ENCODE measurements around the gene TMEM175. TPM values are rescaled to one million over a fixed set of nuclear protein-coding genes. Genes with fewer than 3 reads are reported as not detected.

TMEM175 gene
- total and polyA plus RNA-seq, 7 donors, result 4.6 to 42.6 (median 30.5) TPM

DNA sequence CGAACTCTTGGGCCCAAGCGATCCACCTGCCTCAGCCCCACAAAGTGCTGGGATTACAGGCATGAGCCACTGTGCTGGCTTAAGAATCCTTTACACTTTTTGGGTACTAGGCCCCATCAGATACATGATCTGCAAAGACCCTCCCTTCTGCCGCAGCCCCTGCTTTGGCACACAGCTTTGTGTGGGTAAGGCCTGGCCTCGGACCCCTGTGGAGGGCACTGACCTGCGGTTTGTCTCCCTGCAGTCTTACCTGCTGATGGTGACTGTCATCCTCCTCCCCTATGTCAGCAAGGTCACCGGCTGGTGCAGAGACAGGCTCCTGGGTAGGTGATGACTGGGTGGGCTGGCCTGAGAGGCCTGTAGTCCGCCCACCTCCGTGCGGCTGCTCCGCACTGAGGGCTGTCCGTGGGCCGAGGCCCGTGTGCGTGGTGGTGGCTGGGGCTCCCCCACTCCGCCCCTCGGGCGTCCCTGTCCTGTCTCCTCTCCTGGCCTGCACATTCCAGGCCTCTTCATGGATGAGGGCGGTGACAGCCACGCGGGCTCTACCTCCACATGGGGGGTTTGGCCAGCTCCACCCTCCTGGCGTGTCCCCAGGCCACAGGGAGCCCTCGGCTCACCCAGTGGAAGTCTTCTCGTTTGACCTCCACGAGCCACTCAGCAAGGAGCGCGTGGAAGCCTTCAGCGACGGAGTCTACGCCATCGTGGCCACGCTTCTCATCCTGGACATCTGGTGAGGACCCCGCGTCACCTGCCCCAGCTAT lies 23.1 kb downstream of the TMEM175 start:
- DNase-seq, result peak; percentile 60
- intact Hi-C loops (cut with DNase I), result no loop called here
- Histone ChIP-seq H3K4me1 (no peaks in the 10 kb centered on the region), H3K4me3 (no peak overlapping the region), H3K9me3 (no peaks in the 10 kb centered on the region), H3K27me3 (no peaks in the 10 kb centered on the region), H3K27ac (no peak overlapping the region), H3K36me3 (peaks cover 0 to 58% (median 17%) of the 10 kb centered on the region in 4 donors)
- WGBS, 2 donors, result 93 to 95% methylated on average over 33 of the region's 33 CpGs
- TF ChIP-seq POLR2A (IDR thresholded peaks at IDR 0.05) (no peak), EP300 (IDR thresholded peaks at IDR 0.05) (no peak), POLR2AphosphoS5 (IDR thresholded peaks at IDR 0.05) (no peak)
- TF ChIP-seq, protein P1, sequence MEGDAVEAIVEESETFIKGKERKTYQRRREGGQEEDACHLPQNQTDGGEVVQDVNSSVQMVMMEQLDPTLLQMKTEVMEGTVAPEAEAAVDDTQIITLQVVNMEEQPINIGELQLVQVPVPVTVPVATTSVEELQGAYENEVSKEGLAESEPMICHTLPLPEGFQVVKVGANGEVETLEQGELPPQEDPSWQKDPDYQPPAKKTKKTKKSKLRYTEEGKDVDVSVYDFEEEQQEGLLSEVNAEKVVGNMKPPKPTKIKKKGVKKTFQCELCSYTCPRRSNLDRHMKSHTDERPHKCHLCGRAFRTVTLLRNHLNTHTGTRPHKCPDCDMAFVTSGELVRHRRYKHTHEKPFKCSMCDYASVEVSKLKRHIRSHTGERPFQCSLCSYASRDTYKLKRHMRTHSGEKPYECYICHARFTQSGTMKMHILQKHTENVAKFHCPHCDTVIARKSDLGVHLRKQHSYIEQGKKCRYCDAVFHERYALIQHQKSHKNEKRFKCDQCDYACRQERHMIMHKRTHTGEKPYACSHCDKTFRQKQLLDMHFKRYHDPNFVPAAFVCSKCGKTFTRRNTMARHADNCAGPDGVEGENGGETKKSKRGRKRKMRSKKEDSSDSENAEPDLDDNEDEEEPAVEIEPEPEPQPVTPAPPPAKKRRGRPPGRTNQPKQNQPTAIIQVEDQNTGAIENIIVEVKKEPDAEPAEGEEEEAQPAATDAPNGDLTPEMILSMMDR (IDR thresholded peaks at IDR 0.05), result no peak

DNA sequence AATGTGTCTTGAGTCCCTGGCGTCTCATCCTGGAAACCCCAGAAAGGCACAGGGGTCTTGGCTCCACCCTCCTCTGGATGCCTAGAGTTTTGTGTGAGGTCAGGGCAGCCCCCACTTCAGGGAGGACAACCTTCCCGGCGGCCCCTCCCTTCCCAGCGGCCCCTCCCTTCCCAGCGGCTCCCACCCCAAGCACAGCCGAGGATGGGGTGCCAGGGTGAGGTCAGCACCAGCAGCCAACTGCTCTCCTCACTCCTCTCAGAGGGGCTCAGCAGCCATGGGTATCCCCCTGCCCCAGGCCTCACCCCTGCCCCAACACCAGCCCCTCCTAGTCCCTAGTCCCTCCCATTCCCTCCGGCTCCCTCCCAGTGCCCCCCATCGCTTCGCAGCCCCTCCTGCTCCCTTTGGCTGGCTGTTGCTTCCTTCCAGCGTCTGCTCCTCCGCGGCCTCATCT lies 23.7 kb downstream of the TMEM175 start:
- H3K27me3 ChIP-seq, result no peaks in the 10 kb centered on the region
- peak; percentile 55 for DNase-seq
- intact Hi-C loops (cut with DNase I), result no loop called here
- no peaks in the 10 kb centered on the region for H3K4me1 ChIP-seq
- H3K4me3 ChIP-seq, result no peak overlapping the region
- WGBS, 2 donors, result 77 to 80% methylated on average over 12 of the region's 12 CpGs
- TF ChIP-seq, protein P1 (IDR thresholded peaks at IDR 0.05), result no peak
- no peak for TF ChIP-seq POLR2AphosphoS5 (IDR thresholded peaks at IDR 0.05)
- TF ChIP-seq POLR2A (IDR thresholded peaks at IDR 0.05), result no peak
- TF ChIP-seq EP300 (IDR thresholded peaks at IDR 0.05), result no peak
- no peak overlapping the region for H3K27ac ChIP-seq
- no peaks in the 10 kb centered on the region for H3K9me3 ChIP-seq
- peaks cover 0 to 58% (median 17%) of the 10 kb centered on the region in 4 donors for H3K36me3 ChIP-seq

DNA sequence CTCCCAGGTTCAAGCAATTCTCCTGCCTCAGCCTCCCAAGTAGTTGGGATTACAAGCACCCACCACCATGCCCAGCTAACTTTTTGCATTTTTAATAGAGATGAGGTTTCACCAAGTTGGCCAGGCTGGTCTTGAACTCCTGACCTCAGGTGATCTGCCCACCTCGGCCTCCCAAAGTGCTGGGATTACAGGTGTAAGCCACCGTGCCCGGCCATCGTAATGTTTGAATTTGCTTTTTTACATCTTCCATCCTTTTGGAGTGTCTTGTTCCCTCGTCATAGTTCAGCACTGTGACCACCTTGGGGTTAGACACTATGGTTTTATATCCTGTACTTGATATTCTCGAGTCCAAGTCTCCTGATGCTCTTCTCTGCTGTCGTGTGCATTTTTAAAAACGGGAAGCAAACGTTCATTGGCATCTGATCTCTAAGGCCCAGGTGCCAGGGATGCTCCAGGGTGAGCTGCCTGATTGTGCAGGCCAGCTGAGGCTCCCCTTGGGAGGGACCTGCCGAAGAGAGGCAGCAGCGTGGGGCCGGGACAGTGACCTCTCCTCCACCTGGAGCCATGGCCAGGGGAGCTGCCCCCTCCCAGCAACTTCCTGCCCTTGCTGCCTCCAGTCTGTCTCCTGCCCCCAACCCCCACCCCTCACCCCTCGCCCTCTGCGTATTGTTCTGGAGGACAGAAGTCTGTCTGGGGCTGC lies 24.4 kb downstream of the TMEM175 start:
- peaks cover 0 to 56% (median 17%) of the 10 kb centered on the region in 4 donors for H3K36me3 ChIP-seq
- TF ChIP-seq EP300 (IDR thresholded peaks at IDR 0.05) (no peak), POLR2AphosphoS5 (IDR thresholded peaks at IDR 0.05) (no peak), POLR2A (IDR thresholded peaks at IDR 0.05) (no peak)
- TF ChIP-seq, protein P1 (IDR thresholded peaks at IDR 0.05), result no peak

GRCh38 chr4:957231-957580 lies 24.9 kb downstream of the TMEM175 start:
- no peaks in the 10 kb centered on the region for H3K27me3 ChIP-seq
- intact Hi-C loops (cut with DNase I), result no loop called here
- peak; percentile 56 for DNase-seq
- H3K4me1 ChIP-seq, result no peaks in the 10 kb centered on the region
- no peak overlapping the region for H3K4me3 ChIP-seq
- WGBS, 2 donors, result 80 to 82% methylated on average over 8 of the region's 8 CpGs
- TF ChIP-seq, protein P1 (IDR thresholded peaks at IDR 0.05), result no peak
- TF ChIP-seq POLR2AphosphoS5 (IDR thresholded peaks at IDR 0.05) (no peak), POLR2A (IDR thresholded peaks at IDR 0.05) (no peak), EP300 (IDR thresholded peaks at IDR 0.05) (no peak)
- peaks cover 0 to 57% (median 20%) of the 10 kb centered on the region in 4 donors for H3K36me3 ChIP-seq
- H3K27ac ChIP-seq, result no peak overlapping the region
- H3K9me3 ChIP-seq, result no peaks in the 10 kb centered on the region

More for the DNA sequence above, 24.4 kb downstream of the TMEM175 start:
- no peaks in the 10 kb centered on the region for H3K27me3 ChIP-seq
- no peaks in the 10 kb centered on the region for H3K4me1 ChIP-seq
- intact Hi-C loops (cut with DNase I), result no loop called here
- H3K27ac ChIP-seq, result no peak overlapping the region
- H3K9me3 ChIP-seq, result no peaks in the 10 kb centered on the region
- WGBS, 2 donors, result 81 to 90% methylated on average over 14 of the region's 14 CpGs
- DNase-seq, result peak; percentile 27
- no peak overlapping the region for H3K4me3 ChIP-seq
